ENCODE results near the gene FAM200A. TPM values are rescaled to one million over a fixed set of nuclear protein-coding genes. Genes with fewer than 3 reads are reported as not detected.

Gene FAM200A
- total and polyA plus RNA-seq, 3 experiments from 2014 or later = 7.6 to 8.4 (median 7.9) TPM

DNA sequence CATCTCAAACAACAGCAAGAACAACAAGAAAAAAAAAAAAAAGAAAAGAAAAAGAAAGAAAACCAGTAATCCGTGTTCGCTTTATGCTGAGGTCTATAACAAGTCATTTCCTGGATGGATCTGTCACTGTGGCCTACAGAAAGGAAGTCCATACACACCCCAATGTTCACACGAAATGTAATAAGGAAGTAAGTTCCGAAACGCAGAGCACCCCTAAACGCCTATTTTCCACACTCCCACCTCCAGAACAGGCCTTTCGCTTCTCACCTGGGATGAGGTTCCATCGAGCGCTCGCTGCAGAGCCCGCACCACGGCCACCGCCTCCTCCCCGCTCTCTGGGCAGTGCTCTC, 52.6 kb downstream of the FAM200A start:
- no peaks in the 10 kb centered on the region for H3K27me3 Mint-ChIP-seq
- peaks cover 21 to 46% (median 45%) of the 10 kb centered on the region in 3 donors for H3K4me1 Mint-ChIP-seq
- peak overlapping the region; percentile 90 to 100 (median 99) for H3K27ac Mint-ChIP-seq
- H3K9me3 Mint-ChIP-seq = peaks cover 0 to 1% (median 1%) of the 10 kb centered on the region in 5 donors
- ChIA-PET POLR2A (interaction anchor here (0.7 to 1.9 kb wide), 10 partner anchors 25 to 125 kb away, joined by 3 to 24 read pairs (median 4); partner anchors contain the start of genes BUD31, FAM200A, PDAP1 and ZNF655), CTCF (interaction anchor here (1.0 to 2.0 kb wide), 4 partner anchors 25 to 118 kb away, joined by 3 to 7 read pairs (median 5); partner anchors contain the start of gene ZNF655)
- H3K4me3 ChIP-seq (ENCODE audit: low read length) = peak overlapping the region; percentile 98
- H3K4me1 ChIP-seq (ENCODE audit: insufficient read depth, low read length) = peaks cover 29% of the 10 kb centered on the region
- peak in 3 of 5 donors; percentile 8 to 59 (median 54) for DNase-seq
- peak overlapping the region; percentile 99 for H3K27ac ChIP-seq (ENCODE audit: low read depth, low read length)
- H3K27me3 ChIP-seq (ENCODE audit: insufficient read depth, low read length, poor library complexity, severe bottlenecking) = no peaks in the 10 kb centered on the region
- H3K4me3 Mint-ChIP-seq = peak overlapping the region; percentile 94 to 100 (median 99)
- peaks cover 10 to 44% (median 12%) of the 10 kb centered on the region in 3 donors for H3K36me3 Mint-ChIP-seq
- H3K36me3 ChIP-seq (ENCODE audit: insufficient read depth, low read length) = peaks cover 6% of the 10 kb centered on the region
- H3K9me3 ChIP-seq (ENCODE audit: low read length) = peaks cover under 1% of the 10 kb centered on the region

DNA sequence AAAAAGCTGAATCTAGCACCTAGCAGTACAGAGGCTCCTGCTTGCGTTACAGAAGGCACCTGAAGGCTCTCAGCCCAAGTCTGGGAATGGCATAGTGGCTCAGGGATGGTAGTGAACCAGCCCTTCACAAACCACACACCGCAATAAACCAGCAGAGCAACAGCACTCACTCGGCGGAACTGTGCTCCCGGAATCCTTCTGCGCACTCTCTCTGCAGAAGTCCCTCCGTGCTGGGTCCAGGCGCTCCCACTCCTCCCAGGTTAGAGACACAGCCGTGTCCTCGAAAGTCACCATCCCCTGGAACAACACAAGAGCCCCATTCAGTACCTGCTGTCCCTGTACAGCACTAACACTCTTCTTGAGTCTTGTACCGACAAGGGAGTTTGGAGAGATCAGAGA, 53.4 kb downstream of the FAM200A start:
- H3K4me3 ChIP-seq (ENCODE audit: low read length) = peak overlapping the region; percentile 98
- H3K4me1 ChIP-seq (ENCODE audit: insufficient read depth, low read length) = peaks cover 24% of the 10 kb centered on the region
- peak overlapping the region; percentile 99 for H3K27ac ChIP-seq (ENCODE audit: low read depth, low read length)
- peaks cover 14% of the 10 kb centered on the region for H3K36me3 ChIP-seq (ENCODE audit: insufficient read depth, low read length)
- CTCF ChIA-PET = no interaction called here
- Mint-ChIP-seq H3K4me3 (peak overlapping the region; percentile 94 to 100 (median 99)), H3K9me3 (peaks cover under 1 to 9% (median 9%) of the 10 kb centered on the region in 5 donors), H3K36me3 (peaks cover 18 to 52% (median 20%) of the 10 kb centered on the region in 3 donors), H3K4me1 (peaks cover 21 to 45% (median 43%) of the 10 kb centered on the region in 3 donors), H3K27me3 (no peaks in the 10 kb centered on the region), H3K27ac (peak overlapping the region; percentile 85 to 100 (median 98))
- peaks cover 9% of the 10 kb centered on the region for H3K9me3 ChIP-seq (ENCODE audit: low read length)
- POLR2A ChIA-PET = interaction anchor here (0.5 to 0.7 kb wide), 2 partner anchors 11 to 119 kb away, joined by 3 to 4 read pairs; no protein-coding TSS in a partner anchor
- DNase-seq = no peak
- H3K27me3 ChIP-seq (ENCODE audit: insufficient read depth, low read length, poor library complexity, severe bottlenecking) = no peaks in the 10 kb centered on the region

DNA sequence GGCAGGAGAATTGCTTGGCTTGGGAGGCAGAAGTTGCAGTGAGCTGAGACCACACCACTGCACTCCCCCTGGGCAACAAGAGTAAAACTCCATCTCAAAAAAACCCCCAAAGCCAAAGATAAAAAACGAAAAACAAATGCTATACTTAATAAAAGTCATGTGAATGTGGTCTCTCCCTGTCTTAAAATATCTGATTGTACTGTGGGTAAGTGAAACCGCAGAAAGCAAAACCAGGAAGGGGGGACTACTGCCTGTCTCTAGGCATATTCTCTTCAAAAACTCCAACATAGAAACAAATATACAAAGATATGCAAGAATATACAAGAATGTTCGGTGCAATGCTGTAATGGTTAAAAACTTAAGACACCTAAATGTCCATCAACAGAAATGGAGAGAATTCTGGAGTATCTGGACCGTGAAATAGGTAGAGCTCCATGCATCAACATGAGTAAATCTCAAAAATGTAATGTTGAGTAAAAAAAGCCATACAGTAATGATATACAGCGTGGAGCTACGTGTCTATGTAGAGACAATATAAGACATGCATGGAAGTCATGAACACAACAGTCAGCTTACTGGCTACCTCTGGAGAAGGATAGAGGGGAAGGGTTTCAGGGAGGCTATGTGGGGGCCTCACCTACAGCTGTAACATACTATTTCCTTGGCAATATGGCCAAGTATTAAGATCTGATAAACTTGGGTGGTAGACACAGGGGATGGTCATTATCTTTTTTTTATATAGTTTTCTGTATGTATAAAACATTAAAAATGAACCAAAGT, 54.0 kb downstream of the FAM200A start:
- H3K36me3 Mint-ChIP-seq = peaks cover 23 to 58% (median 24%) of the 10 kb centered on the region in 3 donors
- H3K27me3 Mint-ChIP-seq = no peaks in the 10 kb centered on the region
- H3K9me3 Mint-ChIP-seq = peaks cover 6 to 15% (median 13%) of the 10 kb centered on the region in 5 donors
- peak overlapping the region; percentile 98 for H3K4me3 ChIP-seq (ENCODE audit: low read length)
- no peaks in the 10 kb centered on the region for H3K27me3 ChIP-seq (ENCODE audit: insufficient read depth, low read length, poor library complexity, severe bottlenecking)
- H3K9me3 ChIP-seq (ENCODE audit: low read length) = peaks cover 12% of the 10 kb centered on the region
- peak overlapping the region; percentile 94 to 100 (median 99) for H3K4me3 Mint-ChIP-seq
- H3K4me1 Mint-ChIP-seq = peaks cover 21 to 45% (median 42%) of the 10 kb centered on the region in 3 donors
- peaks cover 19% of the 10 kb centered on the region for H3K36me3 ChIP-seq (ENCODE audit: insufficient read depth, low read length)
- DNase-seq = no peak
- POLR2A ChIA-PET = interaction anchor here (0.5 kb wide), 1 partner anchor 10 kb away, joined by 4 read pairs; no protein-coding TSS in a partner anchor
- H3K27ac Mint-ChIP-seq = peak overlapping the region; percentile 72 to 100 (median 91)
- CTCF ChIA-PET = no interaction called here
- H3K27ac ChIP-seq (ENCODE audit: low read depth, low read length) = peak overlapping the region; percentile 99
- peaks cover 24% of the 10 kb centered on the region for H3K4me1 ChIP-seq (ENCODE audit: insufficient read depth, low read length)

Other genes with a start within 250 kb of the FAM200A start
- gene ARPC1A, start 226.2 kb downstream of the FAM200A start, total RNA-seq = 10 to 100 TPM; 86.5 to 86.6 TPM
- 74.7 TPM for gene ARPC1A, start 226.2 kb downstream of the FAM200A start, polyA plus RNA-seq
- 100 to 1,000 TPM; 238 to 258 TPM for gene ARPC1B, start 177.4 kb downstream of the FAM200A start, total RNA-seq
- gene ARPC1B, start 177.4 kb downstream of the FAM200A start, polyA plus RNA-seq = 821 TPM
- gene PDAP1, start 143.5 kb downstream of the FAM200A start, total RNA-seq = 100 to 1,000 TPM; 198 to 210 TPM
- 32.8 TPM for gene PDAP1, start 143.5 kb downstream of the FAM200A start, polyA plus RNA-seq
- 100 to 1,000 TPM; 185 to 188 TPM for gene BUD31, start 143.1 kb downstream of the FAM200A start, total RNA-seq
- 176 TPM for gene BUD31, start 143.1 kb downstream of the FAM200A start, polyA plus RNA-seq
- 10 to 100 TPM in 1 of 2 experiments, 1 to 10 TPM in 1; 8.4 to 11.4 TPM for gene PTCD1, start 113.3 kb downstream of the FAM200A start, total RNA-seq
- gene PTCD1, start 113.3 kb downstream of the FAM200A start, polyA plus RNA-seq = 4.5 TPM
- gene CPSF4, start 113.2 kb downstream of the FAM200A start, total RNA-seq = 10 to 100 TPM; 58.7 to 66.6 TPM
- 22.7 TPM for gene CPSF4, start 113.2 kb downstream of the FAM200A start, polyA plus RNA-seq
- gene ATP5MF, start 85.9 kb downstream of the FAM200A start, total RNA-seq = 100 to 1,000 TPM; 438 to 456 TPM
- 439 TPM for gene ATP5MF, start 85.9 kb downstream of the FAM200A start, polyA plus RNA-seq
- gene ZNF789, start 79.2 kb downstream of the FAM200A start, total RNA-seq = 10 to 100 TPM; 12.3 to 12.5 TPM
- 6.1 TPM for gene ZNF789, start 79.2 kb downstream of the FAM200A start, polyA plus RNA-seq
- 10 to 100 TPM; 34.1 to 35.0 TPM for gene ZNF394, start 51.8 kb downstream of the FAM200A start, total RNA-seq
- gene ZNF394, start 51.8 kb downstream of the FAM200A start, polyA plus RNA-seq = 65.6 TPM
- gene ZKSCAN5, start 47.5 kb downstream of the FAM200A start, total RNA-seq = 1 to 10 TPM; 8.4 TPM
- gene ZKSCAN5, start 47.5 kb downstream of the FAM200A start, polyA plus RNA-seq = 5.0 TPM
- gene ZNF655, start 6.5 kb upstream of the FAM200A start, total RNA-seq = 10 to 100 TPM; 55.8 to 58.2 TPM
- 91.6 TPM for gene ZNF655, start 6.5 kb upstream of the FAM200A start, polyA plus RNA-seq
- gene TMEM225B, start 46.2 kb upstream of the FAM200A start, total RNA-seq = under 1 TPM; 0.55 to 0.70 TPM
- gene TMEM225B, start 46.2 kb upstream of the FAM200A start, polyA plus RNA-seq = 1.5 TPM
- gene ZSCAN25, start 64.8 kb upstream of the FAM200A start, total RNA-seq = 10 to 100 TPM; 26.6 to 27.8 TPM
- 13.0 TPM for gene ZSCAN25, start 64.8 kb upstream of the FAM200A start, polyA plus RNA-seq
- gene CYP3A5, start 127.9 kb upstream of the FAM200A start, total RNA-seq = not detected
- 0.16 TPM for gene CYP3A5, start 127.9 kb upstream of the FAM200A start, polyA plus RNA-seq
- not detected for gene CYP3A7, start 183.1 kb upstream of the FAM200A start, total RNA-seq
- gene CYP3A7, start 183.1 kb upstream of the FAM200A start, polyA plus RNA-seq = not detected
- gene CYP3A4, start 232.1 kb upstream of the FAM200A start, total RNA-seq = not detected
- not detected for gene CYP3A4, start 232.1 kb upstream of the FAM200A start, polyA plus RNA-seq

All from CD8-positive, alpha-beta memory T cell (primary cell).